Measurements from ENCODE around the gene PLA2G3.

DNA sequence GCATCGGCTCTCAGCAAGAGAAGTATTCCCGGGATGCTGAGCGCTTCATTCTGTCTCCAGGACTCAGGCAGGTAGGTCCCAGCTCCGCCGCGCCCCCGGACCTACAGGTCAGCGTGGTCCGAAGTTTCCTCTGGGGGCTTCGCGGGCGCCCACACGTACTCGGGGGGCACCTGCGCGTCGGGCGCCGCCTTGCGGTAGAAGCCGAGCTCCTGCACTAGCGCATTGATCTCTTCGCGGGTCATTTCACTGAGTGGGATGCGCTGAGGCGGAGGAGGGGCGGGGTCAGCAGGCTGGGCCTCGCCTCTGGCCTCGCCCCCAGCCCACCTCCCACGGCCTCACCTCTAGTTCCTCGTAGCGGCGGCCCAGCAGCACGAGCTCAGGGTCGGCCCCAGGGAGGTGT is 35.4 kb downstream of the PLA2G3 start:
- TF ChIP-seq CTCF (IDR thresholded peaks at IDR 0.05) = no peak
- no peak for TF ChIP-seq POLR2A (IDR thresholded peaks at IDR 0.05)
